ENCODE results near the gene RNF169.

Gene RNF169

DNA sequence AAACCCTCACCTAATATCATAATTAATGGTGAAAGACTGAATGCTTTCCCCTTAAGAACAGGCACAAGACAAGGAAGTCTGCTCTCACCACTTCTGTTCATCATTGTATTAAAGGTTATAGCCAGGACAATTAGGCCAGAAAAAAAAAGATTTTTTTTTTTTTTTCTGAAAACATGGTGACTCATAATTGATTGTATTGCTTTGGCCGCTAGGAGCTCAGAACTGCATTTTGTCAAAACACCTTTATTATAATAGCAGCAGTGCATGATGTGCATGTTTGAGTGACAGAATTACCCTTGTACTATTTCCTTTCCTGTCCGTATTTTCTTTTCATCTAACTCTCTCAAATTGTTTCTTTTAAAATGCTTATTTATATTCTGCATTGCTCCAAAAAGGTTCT lies 98.1 kb downstream of the RNF169 start:
- Mint-ChIP-seq H3K27me3 (ENCODE audit: low read depth) (peaks cover 4% of the 10 kb centered on the region), H3K9me3 (no peaks in the 10 kb centered on the region), H3K36me3 (ENCODE audit: low read depth) (peaks cover 45% of the 10 kb centered on the region), H3K27ac (no peak overlapping the region), H3K4me1 (no peaks in the 10 kb centered on the region), H3K4me3 (no peak overlapping the region)
- TF ChIP-seq, protein P1, sequence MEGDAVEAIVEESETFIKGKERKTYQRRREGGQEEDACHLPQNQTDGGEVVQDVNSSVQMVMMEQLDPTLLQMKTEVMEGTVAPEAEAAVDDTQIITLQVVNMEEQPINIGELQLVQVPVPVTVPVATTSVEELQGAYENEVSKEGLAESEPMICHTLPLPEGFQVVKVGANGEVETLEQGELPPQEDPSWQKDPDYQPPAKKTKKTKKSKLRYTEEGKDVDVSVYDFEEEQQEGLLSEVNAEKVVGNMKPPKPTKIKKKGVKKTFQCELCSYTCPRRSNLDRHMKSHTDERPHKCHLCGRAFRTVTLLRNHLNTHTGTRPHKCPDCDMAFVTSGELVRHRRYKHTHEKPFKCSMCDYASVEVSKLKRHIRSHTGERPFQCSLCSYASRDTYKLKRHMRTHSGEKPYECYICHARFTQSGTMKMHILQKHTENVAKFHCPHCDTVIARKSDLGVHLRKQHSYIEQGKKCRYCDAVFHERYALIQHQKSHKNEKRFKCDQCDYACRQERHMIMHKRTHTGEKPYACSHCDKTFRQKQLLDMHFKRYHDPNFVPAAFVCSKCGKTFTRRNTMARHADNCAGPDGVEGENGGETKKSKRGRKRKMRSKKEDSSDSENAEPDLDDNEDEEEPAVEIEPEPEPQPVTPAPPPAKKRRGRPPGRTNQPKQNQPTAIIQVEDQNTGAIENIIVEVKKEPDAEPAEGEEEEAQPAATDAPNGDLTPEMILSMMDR (IDR thresholded peaks at IDR 0.05; ENCODE audit: unreplicated experiment in 3 of 3) = no peak

DNA sequence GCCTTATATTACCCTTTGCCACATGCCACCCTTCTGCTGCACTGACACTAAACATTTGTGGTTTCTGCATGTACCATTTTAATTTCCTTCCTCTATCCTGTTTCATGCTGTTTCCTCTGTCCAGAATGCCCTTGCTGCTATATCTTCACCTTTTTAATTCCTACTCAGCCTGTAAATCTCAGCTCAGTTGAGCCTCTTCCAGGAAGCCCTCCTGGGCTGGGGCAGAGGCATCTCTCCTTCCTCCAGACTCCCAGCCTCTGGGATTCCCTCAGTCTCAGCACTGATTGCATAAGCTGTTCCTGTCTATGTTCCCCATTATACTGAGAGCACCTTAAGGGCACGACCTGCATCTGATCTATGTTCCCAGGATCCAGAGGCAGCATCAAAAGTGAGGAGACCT lies 98.7 kb downstream of the RNF169 start:
- Mint-ChIP-seq H3K4me1 (no peaks in the 10 kb centered on the region), H3K9me3 (no peaks in the 10 kb centered on the region), H3K27ac (no peak overlapping the region), H3K4me3 (no peak overlapping the region), H3K36me3 (ENCODE audit: low read depth) (peaks cover 49% of the 10 kb centered on the region), H3K27me3 (ENCODE audit: low read depth) (peaks cover 4% of the 10 kb centered on the region)
- TF ChIP-seq, protein P1 (IDR thresholded peaks at IDR 0.05; ENCODE audit: unreplicated experiment in 3 of 3) = no peak

DNA sequence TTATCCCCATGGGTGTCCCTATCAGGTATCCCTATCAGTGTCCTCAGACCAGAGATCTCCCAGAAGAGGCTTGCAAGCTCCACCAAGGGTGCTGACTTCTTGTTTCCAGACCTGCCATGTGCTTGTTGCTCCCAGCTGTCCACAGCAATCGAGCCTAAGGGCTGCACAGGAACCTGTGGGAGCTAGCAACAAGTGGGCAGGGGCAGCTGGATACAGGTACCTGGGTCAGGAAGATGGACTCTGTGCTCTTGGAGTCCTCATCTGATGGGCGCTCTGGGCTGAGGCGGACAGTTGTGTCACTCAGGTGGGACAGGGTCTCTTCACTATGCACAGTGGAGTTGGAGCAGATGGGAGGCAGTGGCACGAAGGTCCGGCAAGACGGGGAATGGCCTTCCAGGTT lies 99.2 kb downstream of the RNF169 start:
- Mint-ChIP-seq H3K9me3 (no peaks in the 10 kb centered on the region), H3K36me3 (ENCODE audit: low read depth) (peaks cover 50% of the 10 kb centered on the region), H3K27ac (no peak overlapping the region), H3K4me1 (no peaks in the 10 kb centered on the region), H3K27me3 (ENCODE audit: low read depth) (peaks cover 4% of the 10 kb centered on the region), H3K4me3 (no peak overlapping the region)
- TF ChIP-seq, protein P1 (IDR thresholded peaks at IDR 0.05; ENCODE audit: unreplicated experiment in 3 of 3) = no peak

- Mint-ChIP-seq H3K27me3 (ENCODE audit: low read depth) (no peaks in the 10 kb centered on the region), H3K4me1 (no peaks in the 10 kb centered on the region), H3K4me3 (no peak overlapping the region), H3K36me3 (ENCODE audit: low read depth) (peaks cover 49% of the 10 kb centered on the region), H3K27ac (no peak overlapping the region), H3K9me3 (no peaks in the 10 kb centered on the region)
- TF ChIP-seq, protein P1 (IDR thresholded peaks at IDR 0.05; ENCODE audit: unreplicated experiment in 3 of 3) = no peak
Measured at GRCh38 chr11:74849525-74850391, 101.1 kb downstream of the RNF169 start.

- H3K27me3 Mint-ChIP-seq (ENCODE audit: low read depth) = no peaks in the 10 kb centered on the region
- H3K36me3 Mint-ChIP-seq (ENCODE audit: low read depth) = peaks cover 51% of the 10 kb centered on the region
- no peak overlapping the region for H3K4me3 Mint-ChIP-seq
- no peak overlapping the region for H3K27ac Mint-ChIP-seq
- no peaks in the 10 kb centered on the region for H3K4me1 Mint-ChIP-seq
- H3K9me3 Mint-ChIP-seq = no peaks in the 10 kb centered on the region
- TF ChIP-seq, protein P1 (IDR thresholded peaks at IDR 0.05; ENCODE audit: unreplicated experiment in 3 of 3) = no peak
Measured at GRCh38 chr11:74853223-74853622, 104.6 kb downstream of the RNF169 start.

GRCh38 chr11:74860743-74861142 lies 112.1 kb downstream of the RNF169 start:
- TF ChIP-seq, protein P1 (IDR thresholded peaks at IDR 0.05; ENCODE audit: unreplicated experiment in 3 of 3) = no peak
- H3K27ac Mint-ChIP-seq = no peak overlapping the region

More at GRCh38 chr11:74860743-74861142, 112.1 kb downstream of the RNF169 start:
- Mint-ChIP-seq H3K4me1 (no peaks in the 10 kb centered on the region), H3K36me3 (ENCODE audit: low read depth) (peaks cover 90% of the 10 kb centered on the region), H3K27me3 (ENCODE audit: low read depth) (no peaks in the 10 kb centered on the region), H3K9me3 (peaks cover 44% of the 10 kb centered on the region), H3K4me3 (no peak overlapping the region)
